GM12878 (cell line): ENCODE results near the gene HDHD3. TPM values are rescaled to one million over a fixed set of nuclear protein-coding genes. Genes with fewer than 3 reads are reported as not detected.

Experiments
- BCL3 ChIP-seq: IDR thresholded peaks from 2 replicates; pipeline ENCODE4 v1.6.1; 2011; ENCODE audit warnings: borderline replicate concordance, low read depth, mild to moderate bottlenecking, moderate library complexity, low read length; ENCODE audit not compliant: insufficient read depth, poor library complexity, severe bottlenecking
- E2F8 ChIP-seq: fragments of 450-650 bp; IDR thresholded peaks from 2 replicates; pipeline ENCODE4 v1.6.1; 2018; ENCODE audit warnings: mild to moderate bottlenecking, low read depth, moderate library complexity; ENCODE audit not compliant: partially characterized antibody
- EED ChIP-seq: sonication (generic); IDR thresholded peaks from 2 replicates; pipeline ENCODE4 v1.6.1; 2016; ENCODE audit warnings: antibody characterized with exemption, low read depth
- EP300 ChIP-seq, 2 experiments: fragments of 150-350 bp in 1 of 2; IDR thresholded peaks; 2 replicates each; pipeline ENCODE4 v1.6.1; 2011 to 2012; ENCODE audit warnings: low read depth in 2 of 2, low read length in 2 of 2, borderline replicate concordance in 1 of 2, improper control_type of control experiment in 1 of 2, inconsistent platforms in 1 of 2; ENCODE audit not compliant: control insufficient read depth in 1 of 2
- IKZF2 ChIP-seq, 2 experiments: fragments of 450-650 bp; IDR thresholded peaks; 2 replicates each; pipeline ENCODE4 v1.6.1; 2017; ENCODE audit warnings: mild to moderate bottlenecking in 2 of 2, moderate library complexity in 2 of 2
- KDM1A ChIP-seq: fragments of 200-600 bp; sonication (generic); IDR thresholded peaks from 2 replicates; pipeline ENCODE4 v1.6.1; 2016; ENCODE audit warnings: borderline replicate concordance
- MEF2B ChIP-seq: fragments of 450-650 bp; IDR thresholded peaks from 2 replicates; pipeline ENCODE4 v1.6.1; 2018; ENCODE audit warnings: mild to moderate bottlenecking, moderate library complexity; ENCODE audit not compliant: partially characterized antibody, poor library complexity, severe bottlenecking
- MTA2 ChIP-seq: fragments of 450-650 bp; IDR thresholded peaks from 2 replicates; pipeline ENCODE4 v1.6.1; 2016; ENCODE audit warnings: low read depth, mild to moderate bottlenecking, moderate library complexity
- MYC ChIP-seq: IDR thresholded peaks from 2 replicates; pipeline ENCODE4 v1.6.1; 2011; ENCODE audit warnings: mild to moderate bottlenecking, low read length, moderate library complexity, inconsistent platforms; ENCODE audit not compliant: insufficient read depth, insufficient replicate concordance, insufficient read length, severe bottlenecking
- NR2C2 ChIP-seq: IDR thresholded peaks from 2 replicates; pipeline ENCODE4 v1.6.1; 2011; ENCODE audit warnings: borderline replicate concordance, low read depth; ENCODE audit not compliant: control insufficient read depth, insufficient read length
- PRDM15 ChIP-seq: fragments of 450-650 bp; formaldehyde crosslinking; IDR thresholded peaks from 2 replicates; pipeline ENCODE4 v1.4.0; 2020; ENCODE audit warnings: mild to moderate bottlenecking, moderate library complexity
- RCOR1 ChIP-seq: conservative IDR thresholded peaks from 2 replicates; pipeline ENCODE4 v1.6.1; 2012; ENCODE audit warnings: low read depth, low read length, improper control_type of control experiment
- SIN3A ChIP-seq: IDR thresholded peaks from 2 replicates; pipeline ENCODE4 v1.6.1; 2012; ENCODE audit warnings: low read depth, low read length, improper control_type of control experiment
- TBL1XR1 ChIP-seq: IDR thresholded peaks from 2 replicates; pipeline ENCODE4 v1.6.1; 2012; ENCODE audit warnings: low read depth, low read length, improper control_type of control experiment
- TCF7 ChIP-seq: IDR thresholded peaks from 2 replicates; pipeline ENCODE4 v1.6.1; 2014; ENCODE audit warnings: antibody characterized with exemption, borderline replicate concordance
- WRNIP1 ChIP-seq: IDR thresholded peaks from 2 replicates; pipeline ENCODE4 v1.6.1; 2011; ENCODE audit warnings: low read depth, low read length, improper control_type of control experiment, borderline replicate concordance
- ZBTB33 ChIP-seq: fragments of 450-650 bp; IDR thresholded peaks from 2 replicates; pipeline ENCODE4 v1.6.1; 2017; ENCODE audit warnings: mild to moderate bottlenecking
- ZNF274 ChIP-seq: IDR thresholded peaks from one replicate; pipeline ENCODE4 v1.8.0; 2011; ENCODE audit not compliant: insufficient read length, insufficient read depth
- polyA plus RNA-seq, 11 experiments: library from polyadenylated mRNA; depleted of rRNA in 4 of 11; unstranded in 6 of 11; stranded (reverse) in 5 of 11; fragments of >200 nt; fragmentation: Nextera tagmentation in 4 of 11; fragmentation: Illumina TruSeq in 1 of 11; extraction: Ambion mirVana in 4 of 11; extraction: Trizol in 1 of 11; gene quantifications; 1 replicate in 1 of 11; 2 replicates in 10 of 11; pipeline versions ENCODE4 v1.2.1 to v1.2.3, GENCODE V29; 2011 to 2016; ENCODE audit warnings: inconsistent platforms in 2 of 11, missing spikeins in 2 of 11, low read depth in 1 of 11
- total RNA-seq, 4 experiments: library from RNA; depleted of rRNA in 3 of 4; stranded (reverse); fragments of >200 nt in 3 of 4; fragmentation: Illumina TruSeq in 1 of 4; extraction: Trizol in 1 of 4; gene quantifications; 2 replicates each; pipeline versions ENCODE4 v1.2.1 to v1.2.3, GENCODE V29; 2013 to 2021

HDHD3 gene
- total and polyA plus RNA-seq, 10 of the 15 experiments (the other 5 are each of a cell fraction or from before 2014, with no cell fraction given) = 1.3 to 29.4 (median 17.9) TPM

- no peak for TF ChIP-seq E2F8
- no peak for TF ChIP-seq MYC
- no peak for TF ChIP-seq ZBTB33
- peak; percentile 92 for TF ChIP-seq SIN3A
- peak; percentile 34 for TF ChIP-seq MEF2B
- TF ChIP-seq KDM1A = no peak
- no peak for TF ChIP-seq TCF7
- no peak for TF ChIP-seq NR2C2
- no peak for TF ChIP-seq MTA2
- no peak for TF ChIP-seq ZNF274
- TF ChIP-seq IKZF2 (IDR thresholded peaks at IDR 0.05) = peak in 1 of 2 experiments; percentile 45; a peak in 1 of 4 replicates
- no peak for TF ChIP-seq BCL3
- no peak; the same call in 1 of the 2 replicates for TF ChIP-seq EED
- TF ChIP-seq EP300 (IDR thresholded peaks at IDR 0.05; ENCODE audit: borderline replicate concordance in 1 of 2, control insufficient read depth in 1 of 2, low read depth in 2 of 2, low read length in 2 of 2) = no peak
- TF ChIP-seq RCOR1 = 0 out of 2 replicates have a peak, but pooled peaks have one; percentile 61
- no peak for TF ChIP-seq PRDM15
- TF ChIP-seq WRNIP1 = 0 out of 2 replicates have a peak, but pooled peaks have one; percentile 97
- 0 out of 2 replicates have a peak, but pooled peaks have one; percentile 63 for TF ChIP-seq TBL1XR1
Measured at GRCh38 chr9:113340011-113340699, 36.6 kb downstream of the HDHD3 start, which contains the start of gene WDR31 (continued).
